Trophoblast cell (in vitro differentiated cells and primary cell): ENCODE measurements around the gene ACOT9.

Experiments
- DNase-seq, 2 donors: peaks; one replicate each; pipeline ENCODE4 v3.0.0-alpha.2; 2016
- H2AFZ ChIP-seq: 2 replicates; pipeline ENCODE4 v1.6.1; 2013; ENCODE audit warnings: low read length, moderate library complexity, mild to moderate bottlenecking; ENCODE audit not compliant: insufficient read depth, poor library complexity
- H2AK5ac ChIP-seq: 2 replicates; pipeline ENCODE4 v1.6.1; 2013; ENCODE audit warnings: mild to moderate bottlenecking, low read length
- H2BK120ac ChIP-seq: 2 replicates; pipeline ENCODE4 v1.6.1; 2013; ENCODE audit warnings: low read length, mild to moderate bottlenecking, moderate library complexity; ENCODE audit not compliant: insufficient read depth, poor library complexity
- H2BK12ac ChIP-seq: 2 replicates; pipeline ENCODE4 v1.6.1; 2013; ENCODE audit warnings: mild to moderate bottlenecking, low read length, moderate library complexity
- H2BK5ac ChIP-seq: 2 replicates; pipeline ENCODE4 v1.6.1; 2013; ENCODE audit warnings: low read length, low read depth, moderate library complexity, mild to moderate bottlenecking; ENCODE audit not compliant: poor library complexity
- H3K14ac ChIP-seq: 2 replicates; pipeline ENCODE4 v1.6.1; 2013; ENCODE audit warnings: mild to moderate bottlenecking, low read length
- H3K18ac ChIP-seq: 2 replicates; pipeline ENCODE4 v1.6.1; 2013; ENCODE audit warnings: mild to moderate bottlenecking, low read length
- H3K23ac ChIP-seq: 2 replicates; pipeline ENCODE4 v1.6.1; 2013; ENCODE audit warnings: low read length
- H3K27ac ChIP-seq: 2 replicates; pipeline ENCODE4 v1.5.1; 2013; ENCODE audit warnings: low read depth, mild to moderate bottlenecking, inconsistent platforms, low read length, moderate library complexity
- H3K27me3 ChIP-seq: 2 replicates; pipeline ENCODE4 v1.6.1; 2013; ENCODE audit warnings: inconsistent platforms, mild to moderate bottlenecking, low read length, moderate library complexity; ENCODE audit not compliant: insufficient read depth
- H3K36me3 ChIP-seq, 2 experiments: 1 replicate in 1 of 2; 2 replicates in 1 of 2; pipeline ENCODE4 v1.6.1; 2013; ENCODE audit warnings: low read length in 2 of 2, mild to moderate bottlenecking in 2 of 2, moderate library complexity in 1 of 2; ENCODE audit not compliant: insufficient read depth in 2 of 2, control insufficient read depth in 1 of 2
- H3K4ac ChIP-seq: 2 replicates; pipeline ENCODE4 v1.6.1; 2013; ENCODE audit warnings: low read depth, mild to moderate bottlenecking, low read length, moderate library complexity
- H3K4me1 ChIP-seq, 2 experiments: 1 replicate in 1 of 2; 2 replicates in 1 of 2; pipeline ENCODE4 v1.6.1; 2013; ENCODE audit warnings: low read length in 2 of 2, mild to moderate bottlenecking in 2 of 2, moderate library complexity in 1 of 2; ENCODE audit not compliant: insufficient read depth in 2 of 2, control insufficient read depth in 1 of 2
- H3K4me2 ChIP-seq: 2 replicates; pipeline ENCODE4 v1.6.1; 2013; ENCODE audit warnings: inconsistent platforms, mild to moderate bottlenecking, low read length, moderate library complexity
- H3K4me3 ChIP-seq: 2 replicates; pipeline ENCODE4 v1.5.1; 2013; ENCODE audit warnings: mild to moderate bottlenecking, low read depth, low read length, inconsistent platforms
- H3K79me1 ChIP-seq: one replicate; pipeline ENCODE4 v1.6.1; 2013; ENCODE audit warnings: low read length
- H3K79me2 ChIP-seq: 2 replicates; pipeline ENCODE4 v1.6.1; 2013; ENCODE audit warnings: low read length, mild to moderate bottlenecking; ENCODE audit not compliant: control insufficient read depth, insufficient read depth, poor library complexity
- H3K9ac ChIP-seq: 2 replicates; pipeline ENCODE4 v1.6.1; 2013; ENCODE audit warnings: mild to moderate bottlenecking, low read length
- H3K9me3 ChIP-seq: 2 replicates; pipeline ENCODE4 v1.6.1; 2013; ENCODE audit warnings: low read depth, mild to moderate bottlenecking, control low read depth, inconsistent platforms, low read length; ENCODE audit not compliant: insufficient read depth
- H4K12ac ChIP-seq: 2 replicates; pipeline ENCODE4 v1.6.1; 2013; ENCODE audit warnings: low read depth, mild to moderate bottlenecking, low read length, moderate library complexity
- H4K8ac ChIP-seq: 2 replicates; pipeline ENCODE4 v1.6.1; 2013; ENCODE audit warnings: low read depth, mild to moderate bottlenecking, low read length, moderate library complexity
- H4K91ac ChIP-seq: one replicate; pipeline ENCODE4 v1.6.1; 2013; ENCODE audit warnings: low read depth, mild to moderate bottlenecking, low read length, moderate library complexity
- WGBS: extraction: QIAGEN DNeasy Blood & Tissue Kit; methylation state at CpG from one replicate; pipeline ENCODE4 v1.1.7; 2013; ENCODE audit warnings: missing lambda C conversion rate; ENCODE audit not compliant: insufficient read length, insufficient coverage; ENCODE audit errors: extremely low coverage; 5-methylcytosine and 5-hydroxymethylcytosine counted together

ACOT9 gene

DNA sequence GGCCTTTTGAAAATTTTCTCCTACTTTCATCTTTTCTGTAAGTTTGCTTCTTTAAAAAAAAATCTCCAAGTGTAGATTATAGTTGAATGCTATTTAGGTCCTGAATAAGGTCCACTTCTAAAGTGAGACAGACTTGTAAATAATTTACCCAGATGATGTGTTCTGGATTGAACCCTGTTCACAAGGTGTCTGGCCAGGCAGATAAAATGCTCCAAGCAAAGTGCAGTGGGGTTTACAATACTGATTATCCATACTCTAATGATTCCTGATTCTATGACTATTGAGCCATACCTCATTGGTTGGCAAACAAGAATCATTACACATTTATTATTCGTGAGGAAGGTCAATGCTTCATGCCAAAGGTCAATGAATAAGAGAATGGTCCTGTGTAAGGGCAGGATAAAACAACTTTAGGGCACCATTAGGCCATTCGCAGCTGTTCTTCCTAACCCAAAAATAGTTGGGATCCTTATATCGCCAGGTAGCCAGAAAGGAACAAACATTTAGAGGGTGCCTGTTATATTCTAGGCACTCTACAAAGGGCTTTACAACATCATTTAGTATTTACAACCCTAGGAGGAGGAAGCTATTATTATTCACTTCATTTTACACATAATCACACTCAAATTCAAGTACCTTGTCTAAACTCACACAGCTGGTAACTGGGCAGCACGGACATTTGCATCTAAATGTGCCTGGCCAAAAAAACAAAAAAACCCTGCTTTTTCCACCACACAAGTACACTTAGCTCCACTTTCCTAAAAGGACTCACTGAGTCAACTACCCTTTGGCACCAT, 21.3 kb upstream of the ACOT9 start:
- H3K18ac ChIP-seq = no peak overlapping the region
- no peak overlapping the region for H2BK120ac ChIP-seq
- DNase-seq = no peak

DNA sequence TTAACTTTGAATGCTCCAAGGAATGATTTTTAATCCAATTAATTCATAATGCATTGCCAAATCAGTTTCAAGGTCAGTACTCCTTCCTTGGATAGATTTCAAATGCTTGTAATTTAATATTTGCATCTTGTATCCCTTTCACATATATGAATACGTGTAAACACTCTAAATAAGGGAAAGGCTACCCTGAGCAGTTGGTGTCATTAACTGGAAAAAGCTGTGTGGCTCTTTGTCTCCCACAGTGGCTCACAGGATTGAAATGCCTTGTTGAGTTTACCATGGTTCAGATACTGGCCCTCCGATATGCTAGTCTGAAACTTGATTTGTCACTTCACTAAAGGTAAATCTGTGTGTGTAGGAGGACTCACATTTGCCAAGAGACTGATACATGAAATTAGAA, 16.7 kb upstream of the ACOT9 start:
- H3K9me3 ChIP-seq = no peaks in the 10 kb centered on the region
- H3K4ac ChIP-seq = no peak overlapping the region
- no peak overlapping the region for H3K4me3 ChIP-seq
- no peak overlapping the region for H3K14ac ChIP-seq
- no peak overlapping the region for H2AK5ac ChIP-seq
- no peaks in the 10 kb centered on the region for H3K79me1 ChIP-seq
- H3K27me3 ChIP-seq = no peaks in the 10 kb centered on the region
- no peak overlapping the region for H3K4me2 ChIP-seq
- H3K36me3 ChIP-seq = no peaks in the 10 kb centered on the region
- no peak overlapping the region for H3K9ac ChIP-seq
- no peak overlapping the region for H4K8ac ChIP-seq
- H2BK5ac ChIP-seq = no peak overlapping the region
- no peak overlapping the region for H2BK120ac ChIP-seq
- no CpG with 5 or more reads among the region's 2 CpGs for WGBS
- no peak overlapping the region for H3K23ac ChIP-seq
- H4K12ac ChIP-seq = no peak overlapping the region
- H3K79me2 ChIP-seq = no peaks in the 10 kb centered on the region
- no peak overlapping the region for H2AFZ ChIP-seq
- no peaks in the 10 kb centered on the region for H3K4me1 ChIP-seq
- DNase-seq = no peak
- H3K18ac ChIP-seq = no peak overlapping the region
- no peak overlapping the region for H2BK12ac ChIP-seq
- no peak overlapping the region for H3K27ac ChIP-seq
- H4K91ac ChIP-seq = no peak overlapping the region

More for the DNA sequence above, 21.3 kb upstream of the ACOT9 start:
- no peak overlapping the region for H2BK5ac ChIP-seq
- no peaks in the 10 kb centered on the region for H3K79me2 ChIP-seq
- H3K23ac ChIP-seq = no peak overlapping the region
- no CpG with 5 or more reads among the region's 4 CpGs for WGBS
- H3K4me2 ChIP-seq = no peak overlapping the region
- no peaks in the 10 kb centered on the region for H3K9me3 ChIP-seq
- no peak overlapping the region for H4K91ac ChIP-seq
- H3K36me3 ChIP-seq = no peaks in the 10 kb centered on the region
- no peak overlapping the region for H3K4me3 ChIP-seq
- no peak overlapping the region for H4K12ac ChIP-seq
- no peak overlapping the region for H2AFZ ChIP-seq
- H4K8ac ChIP-seq = no peak overlapping the region
- no peak overlapping the region for H2AK5ac ChIP-seq
- H3K4me1 ChIP-seq = no peaks in the 10 kb centered on the region
- no peak overlapping the region for H3K9ac ChIP-seq
- no peaks in the 10 kb centered on the region for H3K79me1 ChIP-seq
- H3K27me3 ChIP-seq = no peaks in the 10 kb centered on the region
- H3K4ac ChIP-seq = no peak overlapping the region
- H3K27ac ChIP-seq = no peak overlapping the region
- H3K14ac ChIP-seq = no peak overlapping the region
- H2BK12ac ChIP-seq = no peak overlapping the region

- Histone ChIP-seq H2AFZ (no peak overlapping the region), H2BK5ac (no peak overlapping the region), H3K4ac (no peak overlapping the region), H3K36me3 (no peaks in the 10 kb centered on the region), H3K23ac (no peak overlapping the region), H3K79me1 (no peaks in the 10 kb centered on the region), H3K9ac (no peak overlapping the region), H4K8ac (no peak overlapping the region), H3K27me3 (no peaks in the 10 kb centered on the region), H2BK120ac (no peak overlapping the region), H3K4me1 (no peaks in the 10 kb centered on the region), H3K9me3 (no peaks in the 10 kb centered on the region), H3K4me3 (no peak overlapping the region), H4K91ac (no peak overlapping the region), H3K4me2 (no peak overlapping the region), H4K12ac (no peak overlapping the region), H3K79me2 (no peaks in the 10 kb centered on the region), H3K14ac (no peak overlapping the region), H3K18ac (no peak overlapping the region), H3K27ac (no peak overlapping the region), H2AK5ac (no peak overlapping the region), H2BK12ac (no peak overlapping the region)
- WGBS = no CpG with 5 or more reads among the region's 4 CpGs
- DNase-seq = peak; percentile 36 to 79
Observed at GRCh38 chrX:23756165-23756564, 13.1 kb upstream of the ACOT9 start.

DNA sequence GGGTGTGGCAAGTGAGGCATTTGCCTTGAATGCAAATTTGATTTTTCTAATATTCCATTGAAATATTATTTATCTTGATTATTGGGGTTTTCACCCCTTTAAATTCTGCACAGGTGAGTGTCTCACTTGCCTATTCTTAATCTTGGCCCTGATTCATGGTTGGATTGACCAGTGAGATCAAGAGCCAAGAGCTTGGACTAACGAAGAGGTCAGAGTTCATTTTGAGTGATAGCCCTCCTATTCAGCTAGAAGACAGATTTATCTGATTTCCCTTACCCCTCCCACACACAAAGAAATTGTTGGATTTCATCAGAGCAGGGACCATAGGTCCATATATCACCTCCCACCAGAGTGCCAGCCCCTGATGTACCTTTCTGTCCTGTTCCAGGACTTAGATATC, 11.6 kb upstream of the ACOT9 start:
- H2BK12ac ChIP-seq = no peak overlapping the region
- no peak overlapping the region for H3K14ac ChIP-seq
- H4K12ac ChIP-seq = no peak overlapping the region
- H3K79me1 ChIP-seq = no peaks in the 10 kb centered on the region
- no peaks in the 10 kb centered on the region for H3K36me3 ChIP-seq
- no peak overlapping the region for H3K4me2 ChIP-seq
- H3K27ac ChIP-seq = no peak overlapping the region
- no peak overlapping the region for H3K4me3 ChIP-seq
- WGBS = no CpG with 5 or more reads among the region's 1 CpG
- no peak overlapping the region for H4K8ac ChIP-seq
- H3K79me2 ChIP-seq = no peaks in the 10 kb centered on the region
- H3K9me3 ChIP-seq = no peaks in the 10 kb centered on the region
- no peak overlapping the region for H3K9ac ChIP-seq
- H2AFZ ChIP-seq = no peak overlapping the region
- H3K27me3 ChIP-seq = no peaks in the 10 kb centered on the region
- no peak for DNase-seq
- H3K23ac ChIP-seq = no peak overlapping the region
- no peak overlapping the region for H2BK120ac ChIP-seq
- no peak overlapping the region for H2BK5ac ChIP-seq
- H3K4me1 ChIP-seq = no peaks in the 10 kb centered on the region
- H2AK5ac ChIP-seq = no peak overlapping the region
- no peak overlapping the region for H3K4ac ChIP-seq
- no peak overlapping the region for H4K91ac ChIP-seq
- H3K18ac ChIP-seq = no peak overlapping the region
